ENCODE measurements around the gene KATNBL1. TPM values are rescaled to one million over a fixed set of nuclear protein-coding genes. Genes with fewer than 3 reads are reported as not detected.

Gene KATNBL1
- total and polyA plus RNA-seq, 9 of the 15 experiments (the other 6 are each of a cell fraction or from before 2014, with no cell fraction given): 6.6 to 46.0 (median 24.0) TPM

- Histone ChIP-seq H3K9me1 (ENCODE audit: control insufficient read depth, insufficient read depth, low read length) (no peaks in the 10 kb centered on the region), H3K4me3 (no peak overlapping the region), H3K79me2 (ENCODE audit: control insufficient read depth, insufficient read depth, low read length) (no peaks in the 10 kb centered on the region), H3K9ac (ENCODE audit: insufficient read depth in 1 of 2, low read depth in 2 of 2, low read length in 2 of 2) (no peak overlapping the region), H3K27ac (ENCODE audit: extremely low read depth, low read depth, low read length) (no peak overlapping the region), H3K4me1 (replicated peaks in 1 of 2; ENCODE audit: control insufficient read depth in 2 of 2, insufficient read depth in 2 of 2, low read length in 2 of 2) (no peaks in the 10 kb centered on the region), H3K27me3 (ENCODE audit: control insufficient read depth in 2 of 2, insufficient read depth in 2 of 2, low read length in 2 of 2) (no peaks in the 10 kb centered on the region), H3K36me3 (ENCODE audit: control insufficient read depth, insufficient read depth, low read length) (no peaks in the 10 kb centered on the region), H3K4me2 (ENCODE audit: insufficient read depth, low read length) (no peak overlapping the region), H2AFZ (ENCODE audit: low read depth, low read length) (peak overlapping the region; percentile 73), H4K20me1 (replicated peaks; ENCODE audit: control insufficient read depth, insufficient read depth, low read length) (no peaks in the 10 kb centered on the region), H3K9me3 (replicated peaks; ENCODE audit: control insufficient read depth, insufficient read depth, low read depth, low read length) (no peaks in the 10 kb centered on the region)
- intact Hi-C loops (cut with micrococcal nuclease) (loop anchor here (1.0 to 2.0 kb wide), 3 partner anchors 45 to 478 kb away; partner anchors contain the start of gene KATNBL1), in situ Hi-C loops (cut with MboI) (no loop called here)
- WGBS (ENCODE audit: insufficient coverage, low coverage, missing lambda C conversion rate): 41% methylated on average over 5 of the region's 5 CpGs
- CTCF ChIA-PET (ENCODE audit: low intra/inter-chr PET ratio): interaction anchor here (0.8 to 2.6 kb wide), 3 partner anchors 48 to 258 kb away, joined by 3 to 18 read pairs (median 4); partner anchors contain the start of gene KATNBL1
- FAIRE-seq (peak; percentile 65), ATAC-seq (peak; percentile 83), DNase-seq (ENCODE audit: extremely low read depth in 1 of 4, low spot score in 3 of 4) (peak; percentile 28 to 60 (median 36))
- no TSS peak for BruUV-seq (replicated peaks)
- POLR2A ChIA-PET: interaction anchor here (0.7 to 2.6 kb wide), 8 partner anchors 8 to 257 kb away, joined by 3 to 12 read pairs (median 5); partner anchors contain the start of genes EMC7, LPCAT4 and PGBD4
- TF ChIP-seq NFATC3 (IDR thresholded peaks at IDR 0.05) (no peak), ARID3A (IDR thresholded peaks at IDR 0.05; ENCODE audit: borderline replicate concordance, low read depth, low read length) (peak; percentile 53; the same call in 1 of the 2 replicates), CTCF (IDR thresholded peaks at IDR 0.05 in 2 of 3, conservative IDR thresholded peaks at IDR 0.05 in 1 of 3; ENCODE audit: insufficient read depth in 2 of 3, low read depth in 1 of 3, low read length in 3 of 3) (peak; percentile 65 to 84 (median 73); a peak in 5 of 6 replicates), SMC3 (conservative IDR thresholded peaks at IDR 0.05; ENCODE audit: insufficient read depth, low read depth, low read length) (peak; percentile 57), MYC (IDR thresholded peaks at IDR 0.05; ENCODE audit: low read depth, low read length) (no peak), MYC (CRISPR knock-in tag; IDR thresholded peaks at IDR 0.05; ENCODE audit: borderline replicate concordance, low read depth) (no peak), RHOXF2B (CRISPR knock-in tag; conservative IDR thresholded peaks at IDR 0.05) (no peak), EP400 (IDR thresholded peaks at IDR 0.05) (peak; percentile 31), ERF (CRISPR knock-in tag; IDR thresholded peaks at IDR 0.05) (no peak), CBX5 (IDR thresholded peaks at IDR 0.05; ENCODE audit: borderline replicate concordance, low read depth) (no peak), TAF15 (IDR thresholded peaks at IDR 0.05; ENCODE audit: low read depth, low read length) (no peak), RAD21 (CRISPR knock-in tag; conservative IDR thresholded peaks at IDR 0.05 in 1 of 2, IDR thresholded peaks at IDR 0.05 in 1 of 2) (peak; percentile 68 to 91)
Measured at GRCh38 chr15:34109797-34110663, 99.9 kb downstream of the KATNBL1 start.

Data from K562 (cell line).